PFSK-1 (cell line): ENCODE data around the gene HAPLN2.

Source experiments
- POLR2AphosphoS5 ChIP-seq: IDR thresholded peaks from 2 replicates; pipeline ENCODE4 v1.6.1; 2012; ENCODE audit warnings: low read depth, mild to moderate bottlenecking, control low read depth, low read length, moderate library complexity
- SIN3A ChIP-seq: IDR thresholded peaks from 2 replicates; pipeline ENCODE4 v1.6.1; 2012; ENCODE audit warnings: mild to moderate bottlenecking, low read length, moderate library complexity, borderline replicate concordance; ENCODE audit not compliant: insufficient read depth

GRCh38 chr1:156644146-156644545, 24.9 kb downstream of the HAPLN2 start:
- TF ChIP-seq SIN3A (no peak), POLR2AphosphoS5 (no peak)
